ENCODE results near the gene ARFGEF3.
"Not testable (repeated sequence)": the region's sequence is repeated elsewhere in the genome, so short reads cannot be mapped to it uniquely, and the experiment has no call there.

ARFGEF3 gene

GRCh38 chr6:138211601-138212000, 49.9 kb downstream of the ARFGEF3 start:
- DNase-seq = no peak

- not testable (repeated sequence) for DNase-seq
These were observed 50.8 kb downstream of the ARFGEF3 start for GRCh38 chr6:138212530-138212929.

DNA sequence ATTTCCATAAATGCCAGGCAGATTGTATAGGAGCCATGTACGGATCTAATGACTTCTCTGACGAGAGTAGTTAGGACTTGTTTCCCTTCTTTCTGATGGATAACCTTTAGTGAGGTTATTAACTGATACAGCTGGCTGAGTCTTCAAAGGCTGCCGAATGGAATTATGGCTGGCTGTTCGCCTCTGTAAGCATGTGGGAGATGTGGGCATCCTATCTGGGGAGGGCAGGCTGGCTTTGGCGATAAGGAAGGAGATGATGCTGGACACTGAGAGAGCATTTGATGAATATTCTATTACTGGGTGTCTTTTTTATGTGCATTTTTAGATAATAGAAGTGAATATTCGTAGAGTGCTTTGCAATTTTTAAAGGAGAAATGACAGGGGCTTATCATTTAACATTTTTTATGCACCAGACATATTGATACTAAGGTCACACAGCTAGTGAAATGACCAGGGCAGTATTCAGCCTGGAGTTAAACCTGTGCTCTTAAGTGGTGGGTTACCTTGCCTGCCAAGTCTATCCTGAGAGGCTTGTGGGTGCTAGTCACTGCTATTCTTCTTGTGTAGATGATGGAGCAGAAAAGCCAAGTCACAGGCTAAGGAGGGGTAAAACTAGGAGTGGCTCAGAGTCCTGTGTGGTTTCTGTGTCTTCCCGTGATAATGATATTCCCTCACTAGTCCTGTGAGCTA, 53.5 kb downstream of the ARFGEF3 start:
- DNase-seq = no peak

- no peak for DNase-seq
These were observed 56.7 kb downstream of the ARFGEF3 start, which contains the start of gene PBOV1 for GRCh38 chr6:138218449-138218848. Gene PBOV1 (minus strand): TSS chr6:138218491. CDS start chr6:138218395, 96 bp downstream.

- no peak for DNase-seq
These were observed 57.7 kb downstream of the ARFGEF3 start for GRCh38 chr6:138219398-138219797.

GRCh38 chr6:138219901-138220300, 58.2 kb downstream of the ARFGEF3 start:
- DNase-seq = no peak

GRCh38 chr6:138222901-138223546, 61.3 kb downstream of the ARFGEF3 start:
- DNase-seq = no peak

GRCh38 chr6:138225953-138226352, 64.2 kb downstream of the ARFGEF3 start:
- DNase-seq = no peak

GRCh38 chr6:138226700-138227315, 65.1 kb downstream of the ARFGEF3 start:
- no peak for DNase-seq

- DNase-seq = no peak
These were observed 65.6 kb downstream of the ARFGEF3 start for GRCh38 chr6:138227316-138227781.

- DNase-seq = no peak
These were observed 67.3 kb downstream of the ARFGEF3 start for GRCh38 chr6:138229072-138229471.

DNA sequence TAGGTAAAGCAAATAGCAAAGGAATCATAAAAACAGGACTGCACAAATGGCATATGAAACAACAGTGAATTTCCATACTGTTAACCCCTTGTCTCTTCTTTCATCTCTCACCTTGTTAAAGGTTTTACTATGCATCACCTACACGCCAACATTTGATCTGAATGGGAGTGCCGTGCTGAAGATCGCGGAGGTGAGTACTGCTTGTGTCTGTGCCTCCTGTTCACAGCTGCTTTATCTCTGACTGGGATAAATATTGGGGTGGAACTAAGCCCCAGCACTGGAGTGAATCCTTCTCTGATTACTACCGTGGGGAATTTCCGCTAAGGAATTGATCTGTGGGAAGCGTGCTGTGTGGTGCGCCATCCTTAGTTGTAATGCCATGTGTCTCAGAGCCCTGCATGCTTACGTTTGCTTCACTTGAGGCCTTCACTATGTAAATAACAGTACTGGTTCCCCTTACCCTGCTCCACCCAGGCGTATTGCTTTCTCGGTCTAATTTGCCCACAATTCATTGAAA, 68.0 kb downstream of the ARFGEF3 start:
- no peak for DNase-seq

DNA sequence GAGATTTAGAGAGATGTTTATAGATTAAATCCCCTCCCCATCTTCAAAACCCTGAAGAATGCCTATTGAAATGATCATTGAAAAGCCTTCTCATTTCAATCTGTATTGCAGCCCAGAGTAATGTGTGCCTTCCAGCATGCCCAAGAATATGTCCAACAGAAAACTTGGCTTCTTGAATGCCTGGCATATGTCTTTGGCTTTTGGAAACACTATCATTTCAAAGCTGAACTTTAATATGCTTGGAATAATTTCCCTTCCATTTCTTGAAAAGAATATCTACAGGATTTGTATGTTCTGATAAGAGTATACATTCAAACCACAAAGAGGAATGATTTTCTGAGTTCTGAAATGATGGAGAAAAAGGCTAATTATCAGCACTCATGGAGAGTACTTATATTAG, 68.5 kb downstream of the ARFGEF3 start:
- no peak for DNase-seq

DNA sequence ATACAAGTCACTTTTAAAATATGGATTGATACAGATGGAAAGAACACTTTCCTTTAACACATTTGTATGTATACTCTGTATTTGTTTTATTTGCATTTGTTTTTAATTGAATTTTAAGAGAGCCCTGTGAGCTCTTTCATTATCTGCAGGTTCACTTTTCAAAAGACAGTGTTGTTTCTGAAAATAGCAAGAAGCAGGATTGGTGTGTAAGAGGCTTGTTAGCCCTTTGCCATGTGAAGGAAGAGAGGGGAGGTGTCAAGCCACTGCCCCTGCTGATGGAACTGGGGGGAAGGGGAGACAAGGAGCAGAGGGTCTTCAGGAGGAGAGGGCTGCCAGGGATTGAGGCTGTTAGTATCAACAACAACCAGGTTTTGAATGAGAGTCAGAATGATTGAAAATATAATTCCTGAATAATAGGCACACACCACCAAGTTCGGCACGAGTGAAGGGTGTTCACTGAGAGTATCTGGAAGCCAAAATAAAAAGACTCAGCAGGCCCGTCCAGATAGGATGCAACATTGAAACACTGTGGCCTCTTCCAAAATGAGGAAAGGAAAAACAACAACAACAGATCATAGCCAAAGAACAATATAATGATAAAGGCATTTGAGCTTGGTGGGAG, 69.1 kb downstream of the ARFGEF3 start:
- DNase-seq = no peak

DNA sequence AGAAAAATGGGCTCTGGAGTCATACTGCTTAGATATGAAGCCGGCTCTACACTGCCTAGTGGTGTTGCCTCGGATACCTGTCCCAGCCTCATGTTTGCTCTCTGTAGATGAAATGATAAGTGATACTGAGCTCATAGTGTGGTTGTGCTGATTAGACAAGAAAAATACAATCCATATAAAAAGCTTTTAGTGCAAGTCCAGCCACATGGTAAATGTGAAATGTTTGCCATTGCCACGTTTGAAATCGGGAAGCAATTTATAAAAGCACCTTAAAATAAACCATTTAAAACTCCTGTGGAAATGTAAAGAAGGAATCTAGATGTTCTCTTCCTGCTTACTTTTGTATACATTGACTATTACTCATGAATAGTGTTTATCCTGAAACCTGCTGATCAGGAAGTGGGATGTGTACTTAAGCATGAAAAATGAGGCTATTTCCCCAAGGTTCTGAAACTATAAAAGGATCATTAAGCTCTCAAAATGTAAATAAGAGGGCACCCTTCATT, 69.7 kb downstream of the ARFGEF3 start:
- DNase-seq = no peak

DNA sequence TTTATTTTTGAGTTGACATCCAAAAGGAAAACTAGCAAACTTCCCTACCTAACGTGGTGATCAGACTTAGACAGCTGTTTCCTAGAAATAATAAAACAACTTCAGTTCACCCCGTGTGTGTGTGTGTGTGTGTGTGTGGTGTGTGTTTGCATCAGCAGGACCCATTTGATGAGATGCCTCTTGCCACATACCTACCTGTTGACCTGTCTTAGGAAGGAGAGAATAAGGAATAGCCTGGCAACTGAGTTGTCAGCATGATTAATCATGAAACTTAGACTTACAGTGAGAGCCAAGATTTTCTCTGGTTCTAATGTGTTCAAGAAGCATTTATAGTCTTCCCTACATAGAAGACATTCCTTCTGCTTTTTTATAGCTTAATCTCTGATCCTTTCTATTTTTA, 72.6 kb downstream of the ARFGEF3 start:
- DNase-seq = no peak

DNA sequence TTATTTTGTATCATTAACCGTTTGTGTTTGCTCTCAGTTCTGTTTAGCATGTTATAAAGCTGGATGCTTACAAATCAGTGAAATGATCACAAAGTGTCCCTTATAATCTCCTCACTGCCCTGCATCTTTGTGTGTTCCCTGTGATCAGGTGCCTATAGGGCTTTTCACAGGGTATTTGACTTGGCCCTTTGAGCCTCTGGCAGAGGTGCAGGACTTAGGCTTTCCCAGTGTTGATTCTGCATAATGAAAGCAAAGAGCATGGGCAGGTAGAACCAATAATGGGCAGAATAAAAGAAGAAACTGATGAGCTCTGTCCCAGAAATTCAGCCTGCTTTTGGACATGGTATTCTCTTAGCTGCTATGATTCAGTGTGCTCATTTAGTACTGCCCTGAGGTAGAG, 73.5 kb downstream of the ARFGEF3 start:
- no peak for DNase-seq

DNA sequence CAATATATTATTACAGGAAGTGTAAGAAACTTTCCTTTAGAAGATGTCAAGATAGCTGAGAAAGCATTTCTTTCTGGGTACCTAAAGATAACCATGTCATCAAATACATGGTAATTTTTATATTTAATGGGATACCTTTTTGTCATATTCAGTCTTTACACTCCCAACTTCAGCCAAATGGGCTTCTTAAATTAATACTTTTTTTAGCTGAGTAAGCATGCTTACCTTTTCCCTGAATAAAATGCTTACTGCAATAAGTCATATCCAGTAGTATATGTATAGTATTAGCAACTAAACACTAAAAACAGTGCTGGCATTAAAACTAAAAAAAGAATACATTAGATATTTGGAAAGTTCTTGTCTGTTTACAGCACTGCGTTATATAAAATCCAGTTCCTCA, 74.0 kb downstream of the ARFGEF3 start:
- no peak for DNase-seq

DNA sequence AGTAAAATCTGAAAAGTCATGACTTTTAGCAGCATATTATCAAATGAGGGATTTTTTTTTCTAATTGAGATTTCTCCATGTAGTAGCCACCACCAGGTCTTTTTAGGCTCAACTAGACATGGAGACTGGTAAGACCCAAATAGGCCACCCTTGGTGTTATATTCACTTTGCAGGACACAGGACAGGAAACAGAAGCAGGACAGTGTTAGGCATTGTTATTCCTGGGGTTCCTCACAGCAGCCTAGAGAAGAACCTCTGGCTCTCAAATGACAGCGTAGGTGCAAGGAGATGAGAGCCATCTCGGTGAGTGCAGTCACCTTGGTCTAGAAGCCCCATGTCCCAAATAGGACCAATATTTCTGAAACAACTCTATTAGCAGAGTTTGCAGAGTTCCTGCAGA, 75.7 kb downstream of the ARFGEF3 start:
- no peak for DNase-seq

DNA sequence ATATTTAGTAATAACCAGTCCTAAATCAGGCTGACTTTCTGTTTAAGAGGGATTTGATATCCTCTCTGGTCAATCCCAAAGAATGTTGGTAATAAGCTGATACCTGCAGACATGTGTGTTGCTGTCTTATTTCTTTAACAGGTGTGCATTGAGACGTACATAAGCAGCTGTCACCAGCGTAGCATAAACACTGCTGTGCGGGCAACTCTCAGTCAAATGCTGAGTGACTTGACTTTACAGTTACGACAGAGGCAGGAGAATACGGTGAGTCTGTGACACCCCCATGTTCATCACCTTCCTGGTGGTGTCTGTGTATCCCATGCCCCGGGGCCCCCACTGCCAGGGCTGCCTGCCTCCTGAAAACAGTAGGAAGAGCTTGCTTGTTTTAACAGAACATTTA, 76.6 kb downstream of the ARFGEF3 start:
- DNase-seq = no peak

DNA sequence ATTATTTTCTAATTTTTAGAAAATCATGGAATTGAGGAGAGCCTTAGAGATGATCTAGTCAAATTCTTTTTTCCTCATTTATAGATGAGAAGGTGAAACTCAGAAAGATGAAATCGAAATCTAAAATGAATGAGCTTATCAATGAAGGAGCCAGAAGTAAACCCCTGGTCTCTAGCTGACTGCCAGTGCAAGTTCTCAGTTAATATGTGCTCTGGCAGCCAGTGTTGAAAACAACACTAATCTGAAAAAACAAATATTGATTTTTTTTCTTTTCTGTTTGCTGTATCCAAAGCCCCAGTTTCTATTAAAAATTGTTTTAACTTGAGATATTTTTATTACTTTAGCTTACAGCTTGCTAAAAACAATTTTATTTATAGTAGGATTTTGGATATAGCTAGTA, 78.0 kb downstream of the ARFGEF3 start:
- no peak for DNase-seq

- DNase-seq = peak; percentile 49
These were observed 78.9 kb downstream of the ARFGEF3 start for GRCh38 chr6:138240476-138241245.
